ENCODE measurements around the gene STK32C. TPM values are rescaled to one million over a fixed set of nuclear protein-coding genes. Genes with fewer than 3 reads are reported as not detected.

The STK32C gene
- total RNA-seq, 4 donors from 2014 or later: 5.0 to 8.9 (median 8.1) TPM

DNA sequence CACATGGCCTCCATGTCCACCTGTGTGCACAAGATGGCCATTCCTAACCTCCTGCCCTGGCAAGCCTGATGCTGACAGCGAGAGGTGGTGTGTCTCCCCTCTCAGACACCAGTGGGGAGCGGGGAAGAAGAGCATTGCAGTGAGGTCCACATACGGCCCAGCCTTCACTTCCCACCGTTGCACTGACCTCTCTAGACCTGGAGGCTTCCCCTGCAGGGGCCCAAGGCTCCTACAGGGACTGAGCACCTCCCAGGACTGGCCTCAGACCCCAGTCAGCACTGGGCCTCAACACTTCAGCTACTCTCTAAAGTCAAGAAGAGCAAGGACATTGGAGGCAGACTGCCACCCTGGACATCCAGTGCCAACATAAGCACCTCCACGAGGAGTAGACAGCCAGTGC, 15.9 kb downstream of the STK32C start:
- ATAC-seq (ENCODE audit: low FRiP score) (no peak), DNase-seq (ENCODE audit: low spot score) (no peak)
- TF ChIP-seq, protein P1, sequence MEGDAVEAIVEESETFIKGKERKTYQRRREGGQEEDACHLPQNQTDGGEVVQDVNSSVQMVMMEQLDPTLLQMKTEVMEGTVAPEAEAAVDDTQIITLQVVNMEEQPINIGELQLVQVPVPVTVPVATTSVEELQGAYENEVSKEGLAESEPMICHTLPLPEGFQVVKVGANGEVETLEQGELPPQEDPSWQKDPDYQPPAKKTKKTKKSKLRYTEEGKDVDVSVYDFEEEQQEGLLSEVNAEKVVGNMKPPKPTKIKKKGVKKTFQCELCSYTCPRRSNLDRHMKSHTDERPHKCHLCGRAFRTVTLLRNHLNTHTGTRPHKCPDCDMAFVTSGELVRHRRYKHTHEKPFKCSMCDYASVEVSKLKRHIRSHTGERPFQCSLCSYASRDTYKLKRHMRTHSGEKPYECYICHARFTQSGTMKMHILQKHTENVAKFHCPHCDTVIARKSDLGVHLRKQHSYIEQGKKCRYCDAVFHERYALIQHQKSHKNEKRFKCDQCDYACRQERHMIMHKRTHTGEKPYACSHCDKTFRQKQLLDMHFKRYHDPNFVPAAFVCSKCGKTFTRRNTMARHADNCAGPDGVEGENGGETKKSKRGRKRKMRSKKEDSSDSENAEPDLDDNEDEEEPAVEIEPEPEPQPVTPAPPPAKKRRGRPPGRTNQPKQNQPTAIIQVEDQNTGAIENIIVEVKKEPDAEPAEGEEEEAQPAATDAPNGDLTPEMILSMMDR (IDR thresholded peaks at IDR 0.05): no peak

- ATAC-seq (ENCODE audit: low FRiP score): no peak
- no peak for DNase-seq (ENCODE audit: low spot score)
- TF ChIP-seq, protein P1 (IDR thresholded peaks at IDR 0.05): no peak
Measured at GRCh38 chr10:132290631-132291030, 17.1 kb downstream of the STK32C start.

GRCh38 chr10:132289439-132289838, 18.3 kb downstream of the STK32C start:
- TF ChIP-seq, protein P1 (IDR thresholded peaks at IDR 0.05): no peak
- ATAC-seq (ENCODE audit: low FRiP score): no peak

GRCh38 chr10:132283604-132284382, 24.0 kb downstream of the STK32C start:
- TF ChIP-seq, protein P1 (IDR thresholded peaks at IDR 0.05): no peak
- DNase-seq (ENCODE audit: low spot score) (no peak), ATAC-seq (ENCODE audit: low FRiP score) (peak; percentile 28)

More at GRCh38 chr10:132289439-132289838, 18.3 kb downstream of the STK32C start:
- no peak for DNase-seq (ENCODE audit: low spot score)

- ATAC-seq (ENCODE audit: low FRiP score) (no peak), DNase-seq (ENCODE audit: low spot score) (no peak)
- TF ChIP-seq, protein P1 (IDR thresholded peaks at IDR 0.05): no peak
Measured at GRCh38 chr10:132282667-132283603, 24.8 kb downstream of the STK32C start.

- DNase-seq (ENCODE audit: low spot score) (no peak), ATAC-seq (ENCODE audit: low FRiP score) (no peak)
- TF ChIP-seq, protein P1 (IDR thresholded peaks at IDR 0.05): no peak
Measured at GRCh38 chr10:132281915-132282666, 25.7 kb downstream of the STK32C start.

Measured in omental fat pad (tissue), 4 donors.